GM06990 (cell line): ENCODE measurements around the gene CREB3L2.

Experiments
- DNase-seq: peaks from one replicate; pipeline ENCODE4 v3.0.0-alpha.2; 2011; ENCODE audit not compliant: insufficient read length; ENCODE audit errors: extremely low read depth
- H3K27me3 ChIP-seq: replicated peaks from 2 replicates; pipeline ENCODE4 v1.6.0; 2011; ENCODE audit warnings: low read length; ENCODE audit not compliant: control insufficient read depth, insufficient read depth
- H3K36me3 ChIP-seq: 2 replicates; pipeline ENCODE4 v1.5.1; 2011; ENCODE audit warnings: low read length; ENCODE audit not compliant: control insufficient read depth, insufficient read depth
- H3K4me3 ChIP-seq: replicated peaks from 2 replicates; pipeline ENCODE4 v1.5.1; 2011; ENCODE audit warnings: low read depth, mild to moderate bottlenecking, control low read depth, low read length
- CTCF ChIP-seq: IDR thresholded peaks from 2 replicates; pipeline ENCODE4 v1.5.1; 2011; ENCODE audit warnings: low read length, control low read depth, mild to moderate bottlenecking, inconsistent platforms; ENCODE audit not compliant: insufficient read depth, poor library complexity, severe bottlenecking

CREB3L2 gene

GRCh38 chr7:137965942-137966640 is 35.8 kb downstream of the CREB3L2 start:
- no peak for TF ChIP-seq CTCF
- Histone ChIP-seq H3K4me3 (no peak overlapping the region), H3K36me3 (peaks cover 7% of the 10 kb centered on the region), H3K27me3 (no peaks in the 10 kb centered on the region)
- no peak for DNase-seq

GRCh38 chr7:137964824-137965545 is 36.9 kb downstream of the CREB3L2 start:
- Histone ChIP-seq H3K27me3 (no peaks in the 10 kb centered on the region), H3K36me3 (peaks cover 4% of the 10 kb centered on the region), H3K4me3 (no peak overlapping the region)
- no peak for TF ChIP-seq CTCF
- no peak for DNase-seq

- Histone ChIP-seq H3K4me3 (no peak overlapping the region), H3K36me3 (peaks cover 4% of the 10 kb centered on the region), H3K27me3 (no peaks in the 10 kb centered on the region)
- no peak for DNase-seq
- TF ChIP-seq CTCF = no peak
Measured at GRCh38 chr7:137962875-137963507, 38.9 kb downstream of the CREB3L2 start.

- DNase-seq = no peak
- no peak for TF ChIP-seq CTCF
- no peak overlapping the region for H3K4me3 ChIP-seq
- H3K27me3 ChIP-seq = no peaks in the 10 kb centered on the region
- peaks cover 4% of the 10 kb centered on the region for H3K36me3 ChIP-seq
Measured at GRCh38 chr7:137962491-137962874, 39.4 kb downstream of the CREB3L2 start.

DNA sequence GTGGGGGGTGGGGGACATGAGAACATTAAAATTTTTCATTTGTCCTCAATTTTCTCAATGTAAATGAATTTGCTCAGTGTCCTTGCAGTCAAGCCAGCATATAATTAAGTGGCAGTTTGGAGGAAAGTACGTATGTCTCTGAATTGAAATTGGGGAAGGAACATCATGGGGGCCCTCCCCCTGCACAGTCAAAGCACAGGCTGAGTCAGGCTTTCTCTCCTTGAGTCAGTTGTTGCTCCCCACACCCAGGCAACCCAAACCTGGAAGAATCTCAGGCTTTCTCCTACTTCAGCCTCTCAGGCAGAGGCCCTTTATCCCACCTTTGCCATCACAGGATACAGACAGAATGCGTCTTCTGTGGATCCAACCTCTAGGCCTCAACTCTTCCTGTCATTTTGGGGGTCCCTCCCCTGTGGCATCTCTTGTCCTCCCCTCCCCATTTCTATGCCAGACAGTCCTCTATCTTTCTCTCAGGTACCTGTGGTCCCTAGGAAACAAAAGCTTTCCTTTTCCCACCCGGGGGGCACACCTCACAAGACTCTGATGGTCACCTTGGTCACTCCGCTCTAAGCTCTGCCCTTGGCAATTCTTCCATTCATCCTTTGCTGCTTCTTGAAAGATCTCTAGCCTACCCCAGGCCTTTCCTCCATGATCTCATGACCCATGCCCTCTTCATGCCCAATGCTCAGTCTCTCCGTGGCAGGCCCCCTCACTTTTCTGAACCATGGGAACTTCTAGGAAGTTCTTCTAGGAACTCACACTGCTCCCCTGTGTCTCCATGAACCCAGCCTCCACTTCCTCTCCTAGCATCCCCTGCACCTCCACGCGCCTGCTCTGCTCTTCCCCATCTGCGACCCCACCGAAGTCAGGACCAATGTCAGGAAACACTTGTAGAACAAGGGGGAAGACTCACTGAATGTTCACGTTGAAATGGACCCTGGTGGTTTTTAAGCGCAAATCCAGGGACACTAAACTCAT is 40.4 kb downstream of the CREB3L2 start:
- no peaks in the 10 kb centered on the region for H3K27me3 ChIP-seq
- peaks cover 2% of the 10 kb centered on the region for H3K36me3 ChIP-seq
- no peak overlapping the region for H3K4me3 ChIP-seq
- TF ChIP-seq CTCF = no peak
- DNase-seq = no peak
